Activated CD4-positive, alpha-beta T cell treated with anti-CD3 and anti-CD28 coated beads, Interleukin-2, amount 50 U/mL, for 24 hours (primary cell): ENCODE results near the gene USP44.

Source experiments
- DNase-seq, 2 donors: peaks; one replicate each; pipeline ENCODE4 v3.0.0-alpha.2; 2020; ENCODE audit warnings: low read depth in 1 of 2, low spot score in 1 of 2

The USP44 gene

GRCh38 chr12:95548539-95549391 lies 2.5 kb downstream of the USP44 start:
- peak; percentile 40 to 49 for DNase-seq

- peak; percentile 4 to 9 for DNase-seq
Observed at GRCh38 chr12:95548056-95548538, 3.2 kb downstream of the USP44 start.

DNA sequence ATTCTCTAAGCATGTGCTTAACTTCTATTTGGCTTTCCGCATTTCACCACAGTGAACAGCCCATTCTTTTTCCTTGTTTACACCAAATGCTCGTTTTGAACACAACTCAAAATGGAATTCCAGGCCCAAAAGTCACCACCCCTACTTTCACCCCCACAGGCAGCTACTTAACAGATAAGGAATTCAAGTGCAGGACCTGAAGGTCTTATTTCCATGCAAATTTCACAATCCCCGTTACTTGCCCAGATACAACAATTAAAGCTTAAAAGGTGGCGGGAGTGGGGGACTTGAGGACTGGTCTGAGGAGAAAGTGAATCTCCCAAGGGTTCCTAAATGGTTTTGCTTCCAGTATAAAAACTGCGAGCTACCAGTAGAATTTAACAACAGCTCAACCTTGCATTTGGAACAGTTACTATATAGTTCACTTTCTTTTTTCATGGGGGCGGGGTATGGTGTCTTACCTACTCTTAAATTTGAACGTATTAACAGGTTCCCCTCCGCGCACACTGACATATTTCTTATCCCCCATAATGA lies 3.7 kb downstream of the USP44 start:
- no peak for DNase-seq

GRCh38 chr12:95546491-95546813 lies 4.8 kb downstream of the USP44 start:
- no peak for DNase-seq

DNA sequence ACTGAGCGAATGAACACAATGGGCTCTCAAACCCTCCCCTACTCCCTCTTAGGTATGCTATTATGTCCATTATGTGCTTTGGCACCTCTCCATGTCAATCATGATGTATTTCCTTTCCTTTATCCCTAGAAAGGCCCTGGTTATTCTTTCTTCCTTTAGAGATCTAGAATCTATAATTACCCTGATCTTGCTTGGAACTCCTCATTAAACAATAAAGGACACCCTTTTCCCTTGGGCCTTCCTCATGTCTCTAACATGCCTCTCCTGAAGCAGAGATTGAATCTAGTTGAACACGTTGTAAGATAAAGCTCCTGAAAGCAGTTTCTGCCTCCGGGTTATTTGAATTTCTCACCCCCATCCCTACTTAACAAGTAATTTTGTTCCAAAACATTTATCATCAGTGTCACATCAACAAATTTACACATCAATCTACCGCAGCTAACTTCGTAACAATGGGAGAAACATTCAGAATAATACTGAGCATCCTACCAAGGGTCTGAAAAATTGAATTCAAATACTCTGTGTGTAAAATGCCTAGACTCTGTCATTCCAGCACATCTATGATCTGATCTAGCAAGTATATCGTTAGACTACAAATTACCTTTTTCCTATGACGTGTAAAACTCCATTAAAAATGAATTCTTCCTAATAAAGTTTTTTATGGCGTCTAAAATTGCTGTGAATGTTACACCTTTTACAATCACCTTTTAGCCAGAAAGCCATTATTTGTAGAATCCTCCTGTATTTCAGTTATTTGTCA lies 5.4 kb downstream of the USP44 start:
- no peak for DNase-seq

DNA sequence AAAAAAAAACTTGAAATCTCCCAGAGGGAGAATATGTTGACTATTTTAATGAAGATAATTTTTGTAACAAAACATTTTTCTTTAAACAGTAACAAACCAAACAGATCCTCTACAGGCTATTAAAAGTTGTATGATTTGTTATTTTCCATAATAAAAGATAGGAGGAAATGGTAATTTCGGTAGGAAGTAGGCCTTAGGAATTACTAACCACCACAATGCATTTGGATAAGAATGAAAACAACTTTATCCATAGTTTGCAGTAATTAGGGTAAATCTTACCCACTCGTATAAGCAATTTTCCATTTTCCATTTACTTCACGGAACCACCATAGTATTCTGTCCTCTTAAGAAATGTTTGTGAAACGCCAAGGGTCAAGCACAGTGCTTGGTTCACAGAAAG lies 6.0 kb downstream of the USP44 start:
- DNase-seq: no peak

DNA sequence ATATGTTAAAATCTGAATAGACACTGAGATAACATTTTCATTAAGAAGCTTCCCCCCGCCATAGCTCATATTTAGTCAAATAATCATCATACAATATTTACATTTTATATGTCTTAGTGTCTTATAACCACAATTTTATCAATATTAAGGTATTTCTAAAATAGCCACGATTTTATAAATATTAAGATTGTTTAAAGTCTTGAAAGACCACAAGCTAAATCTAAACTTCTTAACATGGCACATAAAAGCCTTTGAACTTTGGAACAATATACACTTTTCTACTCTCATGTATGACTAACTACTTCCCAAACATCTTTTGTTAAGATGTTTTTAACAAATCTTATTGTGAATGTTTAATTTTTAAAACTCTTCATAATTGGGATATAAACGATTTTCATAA lies 6.5 kb downstream of the USP44 start:
- DNase-seq: no peak

GRCh38 chr12:95543305-95543704 lies 8.0 kb downstream of the USP44 start:
- DNase-seq: no peak

- no peak for DNase-seq
Observed at GRCh38 chr12:95541436-95541835, 9.8 kb downstream of the USP44 start.

DNA sequence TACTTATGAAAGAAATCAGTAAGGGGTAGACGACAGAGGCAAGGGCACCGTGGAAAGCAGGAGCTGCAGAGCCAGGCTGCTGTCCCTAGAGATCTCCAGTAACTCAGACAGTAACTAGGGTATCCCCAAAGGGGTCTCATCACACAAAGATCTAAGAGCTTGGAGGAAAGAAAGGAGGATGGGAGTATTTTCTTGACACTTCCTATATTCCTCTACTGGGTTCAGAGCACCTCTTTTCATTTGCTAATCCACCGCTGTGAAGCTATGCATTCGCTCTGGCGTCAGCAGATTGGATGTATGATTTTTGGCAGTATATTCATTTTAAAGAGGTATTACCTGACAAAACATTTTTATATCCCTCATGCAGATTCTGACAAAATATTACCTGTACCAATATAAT lies 12.6 kb downstream of the USP44 start:
- DNase-seq: no peak

GRCh38 chr12:95538006-95538405 lies 13.3 kb downstream of the USP44 start:
- no peak for DNase-seq

GRCh38 chr12:95533985-95534384 lies 17.3 kb downstream of the USP44 start:
- DNase-seq: no peak

- DNase-seq: no peak
Observed at GRCh38 chr12:95532851-95533250, 18.4 kb downstream of the USP44 start.

DNA sequence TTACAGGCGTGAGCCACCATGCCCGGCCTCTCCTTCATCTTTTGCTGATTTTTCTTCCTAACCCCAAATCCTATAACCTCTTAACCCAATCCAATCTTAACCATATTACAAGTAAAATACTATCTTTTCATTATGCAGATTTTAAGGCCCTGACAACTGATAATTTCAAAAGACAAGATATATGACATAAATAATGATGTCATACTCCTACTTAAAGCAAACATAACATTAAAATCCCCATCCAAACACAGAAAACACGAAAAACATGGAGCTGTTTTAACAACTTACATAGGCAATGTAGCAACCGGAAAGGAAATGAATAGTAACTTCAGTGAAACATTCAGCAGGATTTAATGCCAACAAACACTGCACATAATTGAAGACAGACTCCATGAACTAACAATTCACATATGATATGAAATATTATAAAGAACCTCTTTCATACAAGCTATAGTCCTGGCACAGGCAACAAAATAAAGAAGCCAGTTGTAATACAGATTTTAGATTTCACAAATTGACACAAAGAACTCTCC lies 21.5 kb downstream of the USP44 start:
- DNase-seq: no peak

- no peak for DNase-seq
Observed at GRCh38 chr12:95528431-95528830, 22.8 kb downstream of the USP44 start.

GRCh38 chr12:95522692-95523091 lies 28.6 kb downstream of the USP44 start:
- no peak for DNase-seq

GRCh38 chr12:95520816-95521215 lies 30.5 kb downstream of the USP44 start:
- no peak for DNase-seq

DNA sequence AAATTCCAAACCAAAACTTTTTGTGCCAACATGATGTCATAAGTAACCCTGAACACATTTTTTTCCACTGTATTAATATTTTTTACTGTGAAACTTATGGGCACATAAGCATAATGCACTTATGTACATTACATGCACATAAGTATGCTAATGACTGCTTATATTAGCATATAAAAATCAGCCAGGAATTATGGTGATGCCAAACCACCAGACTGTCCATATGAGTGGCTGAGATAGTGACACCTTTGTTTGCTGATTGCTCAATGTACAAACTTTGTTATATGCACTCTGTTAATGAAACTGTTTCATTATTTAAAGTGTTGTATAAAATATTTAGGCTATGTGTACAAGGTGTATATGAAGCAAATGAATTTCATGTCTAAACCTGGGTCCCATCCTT lies 32.3 kb downstream of the USP44 start:
- no peak for DNase-seq

GRCh38 chr12:95517246-95517645 lies 34.0 kb downstream of the USP44 start:
- no peak for DNase-seq

GRCh38 chr12:95516757-95517156 lies 34.5 kb downstream of the USP44 start:
- DNase-seq: no peak

- no peak for DNase-seq
Observed at GRCh38 chr12:95515197-95515596, 36.1 kb downstream of the USP44 start.

DNA sequence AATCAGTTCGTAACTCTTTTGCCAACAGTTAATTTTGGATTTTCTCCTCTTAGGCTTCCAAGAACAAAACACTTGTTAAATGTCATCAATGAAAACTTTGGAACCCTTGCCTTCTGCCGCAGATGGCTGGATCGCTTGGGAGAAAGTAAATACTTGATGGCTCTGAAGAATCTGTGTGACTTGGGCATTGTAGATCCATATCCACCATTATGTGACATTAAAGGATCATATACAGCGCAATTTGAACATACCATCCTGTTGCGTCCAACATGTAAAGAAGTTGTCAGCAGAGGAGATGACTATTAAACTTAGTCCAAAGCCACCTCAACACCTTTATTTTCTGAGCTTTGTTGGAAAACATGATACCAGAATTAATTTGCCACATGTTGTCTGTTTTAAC lies 37.7 kb downstream of the USP44 start:
- DNase-seq: no peak
